HAP-1 (cell line): ENCODE data around the gene AGPAT1.
"Not testable (repeated sequence)": the region's sequence is repeated elsewhere in the genome, so short reads cannot be mapped to it uniquely, and the experiment has no call there.

Experiments
- DNase-seq, 2 experiments: peaks; one replicate each; pipeline ENCODE4 v3.0.0-alpha.2; 2016 to 2020; ENCODE audit warnings: low spot score in 2 of 2
- H3K27me3 ChIP-seq: fragments of 250-450 bp; sonication (Bioruptor Pico); 2 replicates; pipeline ENCODE4 v1.5.1; 2020; ENCODE audit warnings: low read depth, mild to moderate bottlenecking, moderate library complexity
- H3K36me3 ChIP-seq: fragments of 250-450 bp; sonication (Bioruptor Pico); replicated peaks from 2 replicates; pipeline ENCODE4 v1.5.1; 2020; ENCODE audit warnings: mild to moderate bottlenecking
- H3K4me1 ChIP-seq: fragments of 250-450 bp; sonication (Bioruptor Pico); 2 replicates; pipeline ENCODE4 v1.5.1; 2020; ENCODE audit warnings: mild to moderate bottlenecking
- H3K4me3 ChIP-seq: fragments of 250-450 bp; sonication (Bioruptor Pico); 2 replicates; pipeline ENCODE4 v1.5.1; 2020; ENCODE audit warnings: mild to moderate bottlenecking, moderate library complexity
- H3K9me3 ChIP-seq: fragments of 250-450 bp; sonication (Bioruptor Pico); 2 replicates; pipeline ENCODE4 v1.5.1; 2020; ENCODE audit warnings: mild to moderate bottlenecking, moderate library complexity
- in situ Hi-C: fragments of 300-500 bp; cut with MboI; formaldehyde crosslinking; loops from 3 replicates; pipeline ENCODE4 v1.14.3; 2020; ENCODE audit warnings: low sequenced_read_pairs, inconsistent platforms, mixed read lengths

The AGPAT1 gene

GRCh38 chr6:32149932-32150870, 25.7 kb downstream of the AGPAT1 start:
- Histone ChIP-seq H3K9me3 (no peaks in the 10 kb centered on the region), H3K27me3 (peaks cover 3% of the 10 kb centered on the region; the same call in 1 of the 2 replicates), H3K36me3 (no peaks in the 10 kb centered on the region; the same call in 1 of the 2 replicates), H3K4me1 (peaks cover 9% of the 10 kb centered on the region), H3K4me3 (no peak overlapping the region)
- in situ Hi-C loops: no loop called here
- DNase-seq: no peak

- H3K9me3 ChIP-seq: no peaks in the 10 kb centered on the region
- peaks cover 3% of the 10 kb centered on the region; the same call in 1 of the 2 replicates for H3K27me3 ChIP-seq
- no peak for DNase-seq
- H3K36me3 ChIP-seq: no peaks in the 10 kb centered on the region
- in situ Hi-C loops: no loop called here
- no peak overlapping the region for H3K4me3 ChIP-seq
- H3K4me1 ChIP-seq: peaks cover 7% of the 10 kb centered on the region
Measured at GRCh38 chr6:32149092-32149755, 26.7 kb downstream of the AGPAT1 start.

GRCh38 chr6:32148289-32149091, 27.4 kb downstream of the AGPAT1 start:
- Histone ChIP-seq H3K9me3 (no peaks in the 10 kb centered on the region), H3K4me1 (peaks cover 8% of the 10 kb centered on the region), H3K27me3 (peaks cover 3% of the 10 kb centered on the region; the same call in 1 of the 2 replicates), H3K36me3 (no peaks in the 10 kb centered on the region), H3K4me3 (no peak overlapping the region)
- DNase-seq: no peak
- in situ Hi-C loops: no loop called here

- H3K9me3 ChIP-seq: no peaks in the 10 kb centered on the region
- H3K36me3 ChIP-seq: no peaks in the 10 kb centered on the region
- peaks cover 3% of the 10 kb centered on the region; the same call in 1 of the 2 replicates for H3K4me1 ChIP-seq
- H3K27me3 ChIP-seq: peaks cover 3% of the 10 kb centered on the region; the same call in 1 of the 2 replicates
- H3K4me3 ChIP-seq: no peak overlapping the region
- DNase-seq: no peak
- in situ Hi-C loops: no loop called here
Measured at GRCh38 chr6:32147401-32148132, 28.3 kb downstream of the AGPAT1 start.

GRCh38 chr6:32146687-32147086, 29.2 kb downstream of the AGPAT1 start:
- Histone ChIP-seq H3K4me3 (no peak overlapping the region), H3K27me3 (peaks cover 3% of the 10 kb centered on the region; the same call in 1 of the 2 replicates), H3K4me1 (peaks cover 3% of the 10 kb centered on the region; the same call in 1 of the 2 replicates), H3K9me3 (no peaks in the 10 kb centered on the region), H3K36me3 (no peaks in the 10 kb centered on the region)
- no peak for DNase-seq
- in situ Hi-C loops: no loop called here

GRCh38 chr6:32146287-32146686, 29.6 kb downstream of the AGPAT1 start:
- Histone ChIP-seq H3K36me3 (no peaks in the 10 kb centered on the region), H3K27me3 (peaks cover 3% of the 10 kb centered on the region; the same call in 1 of the 2 replicates), H3K9me3 (no peaks in the 10 kb centered on the region), H3K4me3 (no peak overlapping the region), H3K4me1 (peaks cover 3% of the 10 kb centered on the region; the same call in 1 of the 2 replicates)
- in situ Hi-C loops: no loop called here
- DNase-seq: no peak

- H3K4me1 ChIP-seq, H3K4me3 ChIP-seq, H3K9me3 ChIP-seq, in situ Hi-C loops, H3K27me3 ChIP-seq, DNase-seq, H3K36me3 ChIP-seq: not testable (repeated sequence)
Measured at GRCh38 chr6:32144238-32144637, 31.6 kb downstream of the AGPAT1 start.

GRCh38 chr6:32140420-32141046, 35.4 kb downstream of the AGPAT1 start:
- no peaks in the 10 kb centered on the region for H3K36me3 ChIP-seq
- H3K9me3 ChIP-seq: no peaks in the 10 kb centered on the region
- H3K4me1 ChIP-seq: peaks cover 5% of the 10 kb centered on the region
- DNase-seq: no peak
- in situ Hi-C loops: no loop called here
- no peak overlapping the region for H3K4me3 ChIP-seq
- H3K27me3 ChIP-seq: 0 out of 2 replicates have a peak, but pooled peaks cover 4% of the 10 kb centered on the region

GRCh38 chr6:32139590-32139989, 36.3 kb downstream of the AGPAT1 start:
- in situ Hi-C loops: no loop called here
- H3K9me3 ChIP-seq: no peaks in the 10 kb centered on the region
- H3K27me3 ChIP-seq: 0 out of 2 replicates have a peak, but pooled peaks cover 4% of the 10 kb centered on the region
- no peak for DNase-seq
- no peaks in the 10 kb centered on the region for H3K36me3 ChIP-seq
- no peak overlapping the region for H3K4me3 ChIP-seq
- peaks cover 5% of the 10 kb centered on the region for H3K4me1 ChIP-seq

- H3K36me3 ChIP-seq: no peaks in the 10 kb centered on the region
- H3K4me1 ChIP-seq: peaks cover 2% of the 10 kb centered on the region; the same call in 1 of the 2 replicates
- in situ Hi-C loops: no loop called here
- H3K27me3 ChIP-seq: 0 out of 2 replicates have a peak, but pooled peaks cover 4% of the 10 kb centered on the region
- H3K9me3 ChIP-seq: no peaks in the 10 kb centered on the region
- H3K4me3 ChIP-seq: no peak overlapping the region
- no peak for DNase-seq
Measured at GRCh38 chr6:32137454-32137853, 38.4 kb downstream of the AGPAT1 start.

- Histone ChIP-seq H3K27me3 (0 out of 2 replicates have a peak, but pooled peaks cover 4% of the 10 kb centered on the region), H3K9me3 (no peaks in the 10 kb centered on the region), H3K4me3 (no peak overlapping the region), H3K36me3 (no peaks in the 10 kb centered on the region), H3K4me1 (peaks cover 12% of the 10 kb centered on the region)
- DNase-seq: no peak
- in situ Hi-C loops: no loop called here
Measured at GRCh38 chr6:32133786-32134185, 42.1 kb downstream of the AGPAT1 start.

- H3K9me3 ChIP-seq: no peaks in the 10 kb centered on the region
- peaks cover 16% of the 10 kb centered on the region for H3K4me1 ChIP-seq
- no peak for DNase-seq
- H3K27me3 ChIP-seq: 0 out of 2 replicates have a peak, but pooled peaks cover 4% of the 10 kb centered on the region
- no peak overlapping the region for H3K4me3 ChIP-seq
- 0 out of 2 replicates have a peak, but pooled peaks cover 3% of the 10 kb centered on the region for H3K36me3 ChIP-seq
- in situ Hi-C loops: no loop called here
Measured at GRCh38 chr6:32132110-32132509, 43.8 kb downstream of the AGPAT1 start.
